HG02884 (cell line): Measurements from ENCODE around the gene DPYD.
A peak's percentile ranks its signal among the peaks of the same experiment; 100 is the strongest.

ENCODE experiments used
- ATAC-seq: cut with Tn5 transposase; IDR thresholded peaks from one replicate; pipeline ENCODE4 v1.9.1; 2021; ENCODE audit warnings: mild to moderate bottlenecking, moderate library complexity; ENCODE audit not compliant: unreplicated experiment

DPYD gene

DNA sequence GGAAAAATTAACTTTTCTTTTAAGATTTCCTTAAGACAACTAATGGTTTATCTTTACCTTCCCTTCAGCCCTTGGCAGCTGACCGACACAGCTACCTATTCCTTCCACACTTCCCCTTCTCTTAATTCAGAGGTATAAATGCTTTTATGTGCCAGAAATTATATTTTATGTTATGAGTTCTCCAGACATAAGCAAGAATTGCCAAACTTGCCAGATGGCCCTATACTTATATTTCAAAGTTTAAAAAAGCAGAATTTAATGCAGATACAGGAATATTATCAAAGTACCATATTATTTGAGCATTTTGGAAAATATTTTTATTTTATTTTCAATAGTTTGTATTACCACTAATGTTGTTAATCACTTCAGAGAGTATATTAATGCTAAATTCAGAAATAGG, 754.2 kb downstream of the DPYD start:
- no peak for ATAC-seq

- ATAC-seq = no peak
Observed at GRCh38 chr1:97164276-97164639, 756.6 kb downstream of the DPYD start.

- ATAC-seq = no peak
Observed at GRCh38 chr1:97163591-97164275, 757.1 kb downstream of the DPYD start.

DNA sequence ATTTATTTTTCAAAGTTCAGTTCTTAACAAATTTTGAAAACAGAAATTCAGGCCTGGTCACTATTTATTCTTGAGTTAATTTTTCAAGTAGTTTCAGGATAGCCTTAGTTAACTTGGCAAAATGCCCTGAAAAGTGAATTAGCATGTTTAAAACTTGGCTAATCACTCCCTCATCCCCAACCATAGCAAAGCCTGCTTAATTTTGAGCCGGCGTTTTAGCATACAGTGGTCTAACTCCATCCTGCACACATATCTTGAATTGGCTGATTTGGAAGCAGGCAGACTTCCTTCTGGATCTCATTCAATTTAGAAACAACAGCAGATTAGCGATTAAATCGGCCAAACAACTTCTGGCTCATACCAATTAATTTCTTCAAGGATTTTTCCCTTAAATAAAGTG, 760.0 kb downstream of the DPYD start:
- no peak for ATAC-seq

DNA sequence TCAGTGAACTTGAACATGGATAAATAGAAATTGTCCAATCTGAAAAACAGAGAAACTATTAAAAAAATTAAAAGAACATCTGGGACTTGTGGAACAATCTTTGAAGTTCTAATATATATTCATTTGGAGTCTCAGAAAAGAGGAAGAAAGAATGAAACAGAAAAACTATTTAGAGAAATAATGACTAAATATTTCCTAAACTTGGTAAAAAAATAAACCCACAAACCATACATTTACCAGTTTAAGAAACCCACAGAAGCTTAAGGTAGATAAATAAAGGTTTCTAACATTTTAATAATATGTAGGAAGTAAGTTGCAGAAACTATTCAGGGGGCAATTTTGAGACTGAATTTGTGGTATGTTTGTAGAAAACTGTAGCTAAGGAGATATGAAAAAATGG, 761.5 kb downstream of the DPYD start:
- peak; percentile 65 for ATAC-seq

DNA sequence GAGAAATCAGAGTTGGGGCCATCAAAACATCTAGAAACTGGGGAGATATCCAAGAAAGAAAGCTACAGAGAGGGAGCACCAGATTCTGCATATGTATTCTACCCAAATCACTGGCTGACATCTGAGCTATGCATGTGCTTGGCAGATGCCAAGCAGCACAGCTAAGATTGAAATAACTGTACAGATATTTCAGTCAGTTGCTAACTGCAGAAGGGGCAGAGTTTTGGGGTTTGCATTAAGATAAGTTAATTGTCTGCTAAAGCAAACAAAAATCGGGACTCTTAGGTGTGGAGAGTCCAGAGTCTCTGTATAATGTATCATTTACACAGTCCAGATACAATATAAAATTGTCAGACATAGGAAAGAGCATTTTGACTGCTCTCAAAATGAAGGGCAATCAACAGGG, 762.1 kb downstream of the DPYD start:
- no peak for ATAC-seq

GRCh38 chr1:97157991-97158390, 762.8 kb downstream of the DPYD start:
- ATAC-seq = no peak

GRCh38 chr1:97151651-97152050, 769.2 kb downstream of the DPYD start:
- ATAC-seq = no peak

GRCh38 chr1:97145321-97145956, 775.4 kb downstream of the DPYD start:
- no peak for ATAC-seq

- no peak for ATAC-seq
Observed at GRCh38 chr1:97144527-97144926, 776.3 kb downstream of the DPYD start.

- no peak for ATAC-seq
Observed at GRCh38 chr1:97143236-97143882, 777.5 kb downstream of the DPYD start.

DNA sequence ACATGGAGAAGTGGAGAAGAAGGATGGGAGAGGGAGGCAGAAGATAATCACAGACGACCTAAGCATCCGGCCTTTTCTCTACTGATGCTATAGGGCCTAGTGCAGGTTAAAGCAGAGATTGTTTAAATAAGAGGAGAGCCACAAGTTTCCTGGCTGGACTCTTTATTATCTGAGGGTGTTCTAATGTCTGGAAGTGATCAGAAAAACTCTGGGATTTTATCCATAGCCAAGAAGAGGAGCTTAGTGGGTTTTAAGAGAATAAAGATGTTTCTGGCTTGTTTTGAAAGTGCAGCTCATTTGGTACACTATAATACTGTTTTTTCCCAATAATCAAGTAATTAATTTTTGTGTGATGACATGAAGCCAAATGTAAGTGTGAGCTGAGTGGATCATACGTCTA, 780.2 kb downstream of the DPYD start:
- no peak for ATAC-seq

DNA sequence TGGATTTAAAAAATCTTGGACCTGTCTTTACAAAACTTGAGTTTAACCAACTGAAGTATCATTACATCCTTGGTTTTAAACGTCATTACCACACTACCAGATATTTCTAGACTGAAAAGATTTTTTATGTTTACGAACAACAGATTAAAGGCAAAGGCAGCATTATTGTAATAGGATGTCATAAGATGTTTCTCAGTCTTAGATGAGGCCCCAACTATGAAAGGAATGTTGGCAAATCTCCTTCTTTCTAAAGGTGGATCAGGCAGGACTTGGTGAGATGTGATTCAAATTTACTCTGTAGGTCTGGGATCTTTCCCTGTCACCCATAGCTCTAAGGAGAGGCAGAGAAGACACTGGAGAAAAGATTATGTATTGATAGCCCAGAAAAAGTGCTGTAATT, 781.3 kb downstream of the DPYD start:
- ATAC-seq = no peak

GRCh38 chr1:97138515-97139032, 782.3 kb downstream of the DPYD start:
- ATAC-seq = peak; percentile 37

DNA sequence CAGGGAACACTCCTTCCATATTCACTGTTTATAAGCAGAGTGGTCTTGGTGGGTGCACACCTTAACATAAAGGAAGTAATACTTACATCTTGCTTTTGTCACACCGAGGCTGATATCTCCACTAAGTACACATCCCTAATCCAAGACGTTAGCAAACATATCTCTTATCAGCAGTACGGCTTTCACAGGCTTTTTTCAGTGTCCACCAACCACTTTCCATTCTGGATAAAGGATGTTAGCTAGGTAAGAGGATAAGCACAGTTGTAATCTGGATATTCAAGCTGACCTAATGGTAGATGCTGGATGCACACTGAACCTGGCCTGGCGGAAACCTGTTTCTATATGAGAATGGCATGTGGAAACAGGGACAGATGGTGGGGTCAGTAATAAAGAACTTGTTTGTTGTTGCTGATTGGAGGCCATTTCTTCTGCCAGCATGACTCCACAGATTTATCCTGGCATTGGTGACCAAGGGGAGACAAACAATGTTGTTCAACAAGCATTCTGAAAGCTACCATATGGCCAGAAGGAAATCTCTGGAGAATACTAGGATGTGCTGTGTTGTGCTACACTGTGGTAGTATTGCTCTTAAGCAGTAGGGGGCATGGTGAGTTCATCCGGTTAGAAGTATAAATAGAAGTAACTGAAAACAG, 782.8 kb downstream of the DPYD start:
- ATAC-seq = peak; percentile 94

DNA sequence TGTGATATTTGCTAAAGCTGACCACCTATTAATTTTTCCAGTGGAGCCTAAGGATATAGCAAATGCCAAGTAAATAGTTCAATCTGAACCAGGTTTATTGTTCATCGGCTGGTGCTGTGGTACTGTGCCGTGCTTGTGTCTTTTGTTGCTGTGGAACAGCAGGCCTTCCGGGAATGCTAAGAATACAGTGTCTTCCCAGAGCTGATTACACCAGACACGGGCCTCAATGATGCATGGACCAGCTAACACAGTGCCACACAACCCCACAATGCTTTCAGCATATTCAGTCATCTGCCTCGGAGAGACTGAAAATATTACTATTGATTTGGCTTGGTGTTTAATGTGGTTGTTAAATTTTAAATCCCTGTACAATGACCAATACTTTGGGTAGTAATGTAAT, 783.8 kb downstream of the DPYD start:
- ATAC-seq = no peak

DNA sequence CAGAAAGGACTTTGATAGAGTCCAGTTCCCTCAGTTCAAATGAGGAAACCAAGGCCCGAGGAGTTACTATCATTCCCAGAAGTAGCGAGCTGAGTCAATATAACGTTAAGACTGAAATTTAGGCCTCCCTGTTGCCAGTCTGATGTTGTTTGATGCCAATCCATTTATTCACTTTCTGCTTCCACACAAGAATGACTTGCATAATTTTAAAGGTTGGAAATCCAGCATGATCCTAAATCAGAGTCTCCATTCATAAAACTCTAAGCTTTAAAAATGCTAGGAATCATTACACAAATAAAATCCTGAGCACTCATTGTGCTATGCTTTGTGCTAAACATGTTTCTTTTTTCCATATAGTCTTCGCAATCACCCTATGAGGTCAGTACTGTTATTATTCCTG, 784.9 kb downstream of the DPYD start:
- no peak for ATAC-seq

DNA sequence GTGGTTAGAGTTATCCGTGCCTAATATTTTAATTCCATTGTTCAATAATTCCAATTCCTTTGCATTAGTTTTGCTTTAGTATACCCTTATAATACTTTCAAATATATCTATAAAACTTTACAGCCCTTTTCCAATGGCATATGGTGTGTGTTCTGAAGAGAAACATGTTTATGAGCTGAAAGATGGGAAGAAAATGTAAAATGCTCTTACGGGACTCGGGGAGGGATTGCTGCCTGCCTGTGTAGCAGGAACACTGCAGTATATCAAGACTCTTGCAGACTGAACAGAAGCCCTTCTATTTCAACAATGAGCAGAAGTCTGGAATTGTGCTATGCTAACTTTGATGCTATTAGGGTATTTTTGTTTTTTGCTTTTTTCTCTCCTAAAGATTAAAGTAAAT, 792.4 kb downstream of the DPYD start:
- ATAC-seq = no peak

GRCh38 chr1:97123717-97124431, 797.0 kb downstream of the DPYD start:
- ATAC-seq = no peak

DNA sequence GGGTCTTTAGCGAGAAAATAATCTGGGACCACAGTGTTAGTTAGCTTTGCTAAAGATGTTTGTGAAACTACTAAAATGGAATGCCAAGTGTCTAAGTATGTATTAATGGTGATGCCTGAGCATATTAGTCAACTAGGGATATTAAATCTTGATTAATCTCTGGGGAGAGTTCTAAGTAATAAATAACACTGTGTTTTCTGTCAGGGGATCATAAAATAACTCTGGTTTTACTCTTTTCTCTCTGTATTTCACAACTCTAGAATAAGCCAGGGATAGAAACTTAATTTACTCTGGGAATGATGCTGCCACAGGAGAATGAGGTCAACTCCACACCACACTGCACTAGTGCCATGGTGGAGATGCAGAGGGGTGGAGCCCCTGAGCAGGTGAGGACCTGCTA, 800.0 kb downstream of the DPYD start:
- ATAC-seq = no peak
